ENCODE results near the gene CDK2AP2.

The CDK2AP2 gene

DNA sequence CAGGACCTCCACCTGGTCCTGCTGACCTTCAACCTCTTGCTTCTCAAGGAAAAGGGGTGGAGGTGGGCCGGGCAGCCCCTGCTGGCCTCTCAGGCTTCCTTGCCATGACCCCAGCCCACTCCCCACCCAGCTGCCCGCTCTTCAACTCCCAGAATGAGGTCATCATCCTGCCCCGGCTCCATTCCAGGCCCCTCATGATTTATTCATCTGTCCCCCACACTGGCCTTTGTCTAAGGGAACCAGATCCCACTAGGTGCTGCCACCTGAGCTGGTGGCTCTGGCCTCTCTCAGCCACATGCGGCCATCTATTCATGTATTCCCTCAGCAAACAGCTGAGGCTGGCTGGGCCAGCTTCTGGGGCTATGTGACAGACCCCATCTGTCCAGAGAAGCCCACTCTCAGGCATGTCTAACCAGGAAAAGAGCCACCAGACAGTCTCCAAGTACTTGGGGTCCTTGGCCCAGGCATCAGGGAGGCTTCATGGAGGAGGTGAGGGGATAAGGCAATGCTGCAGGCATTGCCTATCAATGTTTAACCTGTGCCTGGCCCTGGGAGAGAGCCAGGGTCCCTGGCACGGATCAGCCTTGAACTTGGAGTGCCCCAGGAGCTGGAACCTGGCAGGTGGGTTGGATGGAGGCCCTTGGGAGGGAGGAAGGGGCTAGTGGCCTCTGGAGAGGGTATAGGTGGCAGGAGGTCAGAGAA lies 17.5 kb upstream of the CDK2AP2 start:
- no peaks in the 10 kb centered on the region for H3K27me3 ChIP-seq (ENCODE audit: low read length)
- no peaks in the 10 kb centered on the region for H3K79me2 ChIP-seq (ENCODE audit: insufficient read depth, low read length)
- no peaks in the 10 kb centered on the region for H3K9me3 ChIP-seq (ENCODE audit: insufficient read depth, low read length)
- H3F3A ChIP-seq (ENCODE audit: insufficient read depth) = no peaks in the 10 kb centered on the region
- H2AFZ ChIP-seq (ENCODE audit: low read depth, low read length, severe bottlenecking) = no peak overlapping the region
- no peak overlapping the region for H3K4me2 ChIP-seq (ENCODE audit: low read depth, low read length, poor library complexity, severe bottlenecking)
- no peak overlapping the region for H3K9ac ChIP-seq (ENCODE audit: low read length)
- H3K4me3 ChIP-seq (ENCODE audit: insufficient read depth, low read length, poor library complexity, severe bottlenecking) = no peak overlapping the region
- TF ChIP-seq, protein P1, sequence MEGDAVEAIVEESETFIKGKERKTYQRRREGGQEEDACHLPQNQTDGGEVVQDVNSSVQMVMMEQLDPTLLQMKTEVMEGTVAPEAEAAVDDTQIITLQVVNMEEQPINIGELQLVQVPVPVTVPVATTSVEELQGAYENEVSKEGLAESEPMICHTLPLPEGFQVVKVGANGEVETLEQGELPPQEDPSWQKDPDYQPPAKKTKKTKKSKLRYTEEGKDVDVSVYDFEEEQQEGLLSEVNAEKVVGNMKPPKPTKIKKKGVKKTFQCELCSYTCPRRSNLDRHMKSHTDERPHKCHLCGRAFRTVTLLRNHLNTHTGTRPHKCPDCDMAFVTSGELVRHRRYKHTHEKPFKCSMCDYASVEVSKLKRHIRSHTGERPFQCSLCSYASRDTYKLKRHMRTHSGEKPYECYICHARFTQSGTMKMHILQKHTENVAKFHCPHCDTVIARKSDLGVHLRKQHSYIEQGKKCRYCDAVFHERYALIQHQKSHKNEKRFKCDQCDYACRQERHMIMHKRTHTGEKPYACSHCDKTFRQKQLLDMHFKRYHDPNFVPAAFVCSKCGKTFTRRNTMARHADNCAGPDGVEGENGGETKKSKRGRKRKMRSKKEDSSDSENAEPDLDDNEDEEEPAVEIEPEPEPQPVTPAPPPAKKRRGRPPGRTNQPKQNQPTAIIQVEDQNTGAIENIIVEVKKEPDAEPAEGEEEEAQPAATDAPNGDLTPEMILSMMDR (IDR thresholded peaks at IDR 0.05; ENCODE audit: insufficient read depth, low read length, poor library complexity, severe bottlenecking) = no peak
- TF ChIP-seq EZH2phosphoT487 (conservative IDR thresholded peaks at IDR 0.05; ENCODE audit: low read length) = no peak
- no peak overlapping the region for H3K27ac ChIP-seq (ENCODE audit: low read depth, low read length)
- H3K36me3 ChIP-seq (ENCODE audit: low read length) = no peaks in the 10 kb centered on the region
- H4K20me1 ChIP-seq (ENCODE audit: low read depth, low read length) = no peaks in the 10 kb centered on the region
- no peaks in the 10 kb centered on the region for H3K9me2 ChIP-seq (replicated peaks; ENCODE audit: insufficient read depth, low read length)

DNA sequence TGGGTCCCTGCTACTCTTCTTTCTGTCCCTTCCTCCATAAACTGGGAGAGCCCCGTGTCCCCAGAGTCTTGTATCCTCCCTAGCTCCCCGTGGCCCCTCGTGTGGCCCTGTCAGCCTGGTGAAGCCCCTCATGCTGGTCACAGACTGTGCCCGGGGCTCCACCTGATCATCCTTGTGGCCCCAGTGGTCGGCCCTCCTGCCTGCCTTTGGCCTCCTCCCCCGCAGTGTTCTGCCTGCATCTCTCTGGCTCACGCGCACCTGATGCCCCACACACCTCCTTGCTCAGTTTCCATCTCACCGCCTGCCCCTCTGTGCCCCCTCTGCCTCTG lies 16.5 kb upstream of the CDK2AP2 start:
- no peak overlapping the region for H3K4me2 ChIP-seq (ENCODE audit: low read depth, low read length, poor library complexity, severe bottlenecking)
- H3K27ac ChIP-seq (ENCODE audit: low read depth, low read length) = no peak overlapping the region
- H3K9ac ChIP-seq (ENCODE audit: low read length) = no peak overlapping the region
- no peaks in the 10 kb centered on the region for H3K36me3 ChIP-seq (ENCODE audit: low read length)
- no peak overlapping the region for H2AFZ ChIP-seq (ENCODE audit: low read depth, low read length, severe bottlenecking)
- no peaks in the 10 kb centered on the region for H3K9me2 ChIP-seq (replicated peaks; ENCODE audit: insufficient read depth, low read length)
- no peak overlapping the region for H3K4me3 ChIP-seq (ENCODE audit: insufficient read depth, low read length, poor library complexity, severe bottlenecking)
- H3K9me3 ChIP-seq (ENCODE audit: insufficient read depth, low read length) = no peaks in the 10 kb centered on the region
- no peak for TF ChIP-seq EZH2phosphoT487 (conservative IDR thresholded peaks at IDR 0.05; ENCODE audit: low read length)
- TF ChIP-seq, protein P1 (IDR thresholded peaks at IDR 0.05; ENCODE audit: insufficient read depth, low read length, poor library complexity, severe bottlenecking) = no peak
- H4K20me1 ChIP-seq (ENCODE audit: low read depth, low read length) = no peaks in the 10 kb centered on the region
- H3K27me3 ChIP-seq (ENCODE audit: low read length) = no peaks in the 10 kb centered on the region
- no peaks in the 10 kb centered on the region for H3F3A ChIP-seq (ENCODE audit: insufficient read depth)
- no peaks in the 10 kb centered on the region for H3K79me2 ChIP-seq (ENCODE audit: insufficient read depth, low read length)

DNA sequence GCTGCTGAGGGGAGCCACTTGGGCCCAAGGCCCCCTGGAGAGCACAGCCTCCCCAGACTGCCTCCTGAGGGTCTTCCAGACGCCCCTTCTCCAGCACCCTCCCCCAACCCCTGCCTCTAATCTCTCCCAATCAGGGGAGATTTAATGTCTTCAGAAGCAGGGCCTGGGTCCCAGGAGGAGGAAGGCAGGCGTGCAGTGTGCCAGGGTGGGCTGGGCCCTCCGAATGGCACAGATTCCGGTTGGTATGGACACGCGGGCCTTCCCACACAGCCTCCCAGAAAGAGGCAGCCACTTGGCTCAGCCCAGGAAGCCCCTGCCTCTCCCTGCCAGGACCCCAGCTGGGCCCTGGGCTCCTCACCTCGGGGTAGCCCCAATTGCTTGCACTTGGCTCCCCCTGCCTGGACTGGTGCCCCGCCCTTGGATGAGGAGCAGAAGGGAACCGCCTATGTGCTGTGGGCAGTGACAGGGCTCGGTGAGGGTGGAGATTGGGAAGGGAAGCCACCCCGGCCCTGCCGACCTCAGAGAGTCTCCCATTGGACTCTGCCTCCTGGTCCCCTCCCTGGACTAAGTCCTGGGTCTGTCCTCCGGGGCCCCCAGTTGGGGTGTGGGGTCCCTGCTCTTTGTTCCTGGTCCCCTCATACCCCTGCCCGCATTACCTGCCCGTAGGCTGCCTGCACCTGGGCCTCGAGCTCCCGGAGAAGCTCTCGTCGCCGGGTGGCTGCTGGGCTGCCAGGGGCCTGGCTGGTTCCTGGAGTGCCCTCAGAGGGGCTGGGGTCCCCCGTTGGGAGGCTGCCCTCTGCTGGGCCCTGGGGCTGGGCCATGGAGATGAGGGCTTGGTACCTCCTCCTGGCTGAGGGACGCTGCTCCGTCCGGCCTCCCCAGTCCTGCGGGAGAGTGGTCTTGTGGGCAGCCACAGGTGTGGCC lies 15.9 kb upstream of the CDK2AP2 start:
- Histone ChIP-seq H3K9me3 (ENCODE audit: insufficient read depth, low read length) (no peaks in the 10 kb centered on the region), H3K9me2 (replicated peaks; ENCODE audit: insufficient read depth, low read length) (no peaks in the 10 kb centered on the region), H3K4me2 (ENCODE audit: low read depth, low read length, poor library complexity, severe bottlenecking) (no peak overlapping the region), H2AFZ (ENCODE audit: low read depth, low read length, severe bottlenecking) (no peak overlapping the region), H3K4me3 (ENCODE audit: insufficient read depth, low read length, poor library complexity, severe bottlenecking) (no peak overlapping the region), H3K27ac (ENCODE audit: low read depth, low read length) (no peak overlapping the region), H3K36me3 (ENCODE audit: low read length) (no peaks in the 10 kb centered on the region), H3F3A (ENCODE audit: insufficient read depth) (no peaks in the 10 kb centered on the region), H3K79me2 (ENCODE audit: insufficient read depth, low read length) (no peaks in the 10 kb centered on the region), H4K20me1 (ENCODE audit: low read depth, low read length) (no peaks in the 10 kb centered on the region), H3K9ac (ENCODE audit: low read length) (no peak overlapping the region), H3K27me3 (ENCODE audit: low read length) (no peaks in the 10 kb centered on the region)
- TF ChIP-seq, protein P1 (IDR thresholded peaks at IDR 0.05; ENCODE audit: insufficient read depth, low read length, poor library complexity, severe bottlenecking) = no peak
- TF ChIP-seq EZH2phosphoT487 (conservative IDR thresholded peaks at IDR 0.05; ENCODE audit: low read length) = no peak
